GM23338 (cell line): ENCODE data around the gene SPZ1. TPM values are rescaled to one million over a fixed set of nuclear protein-coding genes. Genes with fewer than 3 reads are reported as not detected.

Experiments
- ATAC-seq: fragments of 200-7000 bp; cut with Tn5 transposase; 3 replicates; pipeline ENCODE4 v1.9.1; 2020
- DNase-seq: peaks from one replicate; pipeline ENCODE4 v3.0.0-alpha.2; 2015; ENCODE audit warnings: low spot score
- H2AFZ ChIP-seq: fragments of 200-600 bp; sonication (generic); 2 replicates; pipeline ENCODE4 v1.8.0; 2016; ENCODE audit warnings: antibody characterized with exemption, mild to moderate bottlenecking, moderate library complexity
- H3F3A ChIP-seq: fragments of 200-600 bp; sonication (generic); replicated peaks from 2 replicates; pipeline ENCODE4 v1.8.0; 2017; ENCODE audit warnings: antibody characterized with exemption, mixed run types, low read depth
- H3K27ac ChIP-seq: fragments of 200-600 bp; sonication (generic); 2 replicates; pipeline ENCODE4 v1.6.1; 2016; ENCODE audit warnings: low read depth
- H3K27me3 ChIP-seq: fragments of 200-600 bp; sonication (generic); 2 replicates; pipeline ENCODE4 v1.8.0; 2016; ENCODE audit warnings: mild to moderate bottlenecking, mixed run types, moderate library complexity; ENCODE audit not compliant: insufficient read depth
- H3K36me3 ChIP-seq: fragments of 200-600 bp; sonication (generic); 2 replicates; pipeline ENCODE4 v1.8.0; 2016; ENCODE audit warnings: mild to moderate bottlenecking; ENCODE audit not compliant: insufficient read depth
- H3K4me1 ChIP-seq: fragments of 200-600 bp; sonication (generic); 2 replicates; pipeline ENCODE4 v1.8.0; 2016; ENCODE audit warnings: mild to moderate bottlenecking, moderate library complexity; ENCODE audit not compliant: insufficient read depth
- H3K4me2 ChIP-seq: fragments of 200-600 bp; sonication (generic); 2 replicates; pipeline ENCODE4 v1.7.1; 2017; ENCODE audit warnings: mixed run types
- H3K4me3 ChIP-seq: fragments of 200-600 bp; sonication (generic); 2 replicates; pipeline ENCODE4 v1.6.1; 2016; ENCODE audit warnings: mixed run types
- H3K79me2 ChIP-seq: fragments of 200-600 bp; sonication (generic); replicated peaks from 2 replicates; pipeline ENCODE4 v1.8.0; 2017; ENCODE audit warnings: mild to moderate bottlenecking; ENCODE audit not compliant: insufficient read depth
- H3K9me2 ChIP-seq: fragments of 200-600 bp; sonication (generic); 2 replicates; pipeline ENCODE4 v1.8.0; 2017; ENCODE audit not compliant: insufficient read depth
- H4K20me1 ChIP-seq: fragments of 200-600 bp; sonication (generic); replicated peaks from 2 replicates; pipeline ENCODE4 v1.8.0; 2017; ENCODE audit warnings: mild to moderate bottlenecking; ENCODE audit not compliant: insufficient read depth
- H3K27ac Mint-ChIP-seq: 2 replicates; pipeline ENCODE4 v1.8.0; 2020; ENCODE audit warnings: inconsistent platforms, mild to moderate bottlenecking, moderate library complexity, mixed read lengths
- H3K27me3 Mint-ChIP-seq: 3 replicates; pipeline ENCODE4 v1.8.0; 2022; ENCODE audit warnings: low read depth, mild to moderate bottlenecking, moderate library complexity, mixed read lengths, inconsistent platforms; ENCODE audit not compliant: insufficient read depth, poor library complexity
- H3K36me3 Mint-ChIP-seq: 3 replicates; pipeline ENCODE4 v1.8.0; 2021; ENCODE audit warnings: low read depth, mild to moderate bottlenecking, inconsistent platforms, moderate library complexity, mixed read lengths
- H3K4me1 Mint-ChIP-seq: 3 replicates; pipeline ENCODE4 v1.8.0; 2020; ENCODE audit warnings: mild to moderate bottlenecking, inconsistent platforms, mixed read lengths
- H3K4me3 Mint-ChIP-seq: 3 replicates; pipeline ENCODE4 v1.8.0; 2021; ENCODE audit warnings: moderate library complexity, mild to moderate bottlenecking, inconsistent platforms, mixed read lengths
- H3K9me3 Mint-ChIP-seq: 3 replicates; pipeline ENCODE4 v1.8.0; 2020; ENCODE audit warnings: moderate library complexity, mild to moderate bottlenecking, inconsistent platforms, mixed read lengths
- CREB1 ChIP-seq: fragments of 250-450 bp; sonication (Bioruptor Pico); IDR thresholded peaks from 2 replicates; pipeline ENCODE4 v1.5.0; 2020; ENCODE audit warnings: low read depth, mild to moderate bottlenecking, moderate library complexity
- EZH2 ChIP-seq: fragments of 200-600 bp; sonication (generic); IDR thresholded peaks from one replicate; pipeline ENCODE4 v1.8.0; 2017; ENCODE audit warnings: antibody characterized with exemption, mild to moderate bottlenecking, low read depth; ENCODE audit not compliant: unreplicated experiment
- EZH2phosphoT487 ChIP-seq: fragments of 200-600 bp; sonication (generic); IDR thresholded peaks from one replicate; pipeline ENCODE4 v1.8.1; 2018; ENCODE audit warnings: antibody characterized with exemption; ENCODE audit not compliant: unreplicated experiment
- NANOG ChIP-seq: IDR thresholded peaks from 2 replicates; pipeline ENCODE4 v1.6.1; 2016; ENCODE audit warnings: antibody characterized with exemption, borderline replicate concordance
- POLR2AphosphoS5 ChIP-seq: IDR thresholded peaks from 2 replicates; pipeline ENCODE4 v1.6.1; 2016; ENCODE audit warnings: antibody characterized with exemption, low read depth
- STAT1 ChIP-seq: IDR thresholded peaks from one replicate; pipeline ENCODE4 v1.6.1; 2016; ENCODE audit warnings: antibody characterized with exemption; ENCODE audit not compliant: unreplicated experiment
- ZNF114 ChIP-seq: fragments of 250-450 bp; sonication (Bioruptor Pico); IDR thresholded peaks from 2 replicates; pipeline ENCODE4 v1.5.0; 2020; ENCODE audit warnings: mild to moderate bottlenecking, moderate library complexity
- ZNF331 ChIP-seq: fragments of 250-450 bp; sonication (Bioruptor Pico); IDR thresholded peaks from 2 replicates; pipeline ENCODE4 v1.5.0; 2020; ENCODE audit warnings: low read depth, mild to moderate bottlenecking, moderate library complexity
- polyA plus RNA-seq: library from polyadenylated mRNA; unstranded; fragments of >200 nt; fragmentation: Nextera tagmentation; extraction: Ambion mirVana; gene quantifications from 2 replicates; pipeline ENCODE4 v1.2.1, GENCODE V29; 2016
- total RNA-seq: library from RNA; depleted of rRNA; stranded (reverse); fragments of >200 nt; shearing (Covaris generic); gene quantifications from 2 replicates; pipeline ENCODE4 v1.2.3, GENCODE V29; 2014
- TF ChIP-seq, protein P1 (sequence below), 2 experiments: fragments of 200-600 bp in 1 of 2; sonication (generic) in 1 of 2; conservative IDR thresholded peaks; 2 replicates each; pipeline versions ENCODE4 v1.5.1 to v1.6.1; 2016 to 2017; ENCODE audit warnings: antibody characterized with exemption in 2 of 2, low read depth in 2 of 2, mild to moderate bottlenecking in 2 of 2, moderate library complexity in 1 of 2
- TF ChIP-seq, protein P2 (sequence below): fragments of 250-450 bp; sonication (Bioruptor Pico); IDR thresholded peaks from 2 replicates; pipeline ENCODE4 v1.5.0; 2020; ENCODE audit warnings: mild to moderate bottlenecking, moderate library complexity
- TF ChIP-seq, protein P3 (sequence below): IDR thresholded peaks from one replicate; pipeline ENCODE4 v1.6.1; 2018; ENCODE audit warnings: antibody characterized with exemption; ENCODE audit not compliant: unreplicated experiment

Gene SPZ1
- total and polyA plus RNA-seq, 2 experiments from 2014 or later: not detected

DNA sequence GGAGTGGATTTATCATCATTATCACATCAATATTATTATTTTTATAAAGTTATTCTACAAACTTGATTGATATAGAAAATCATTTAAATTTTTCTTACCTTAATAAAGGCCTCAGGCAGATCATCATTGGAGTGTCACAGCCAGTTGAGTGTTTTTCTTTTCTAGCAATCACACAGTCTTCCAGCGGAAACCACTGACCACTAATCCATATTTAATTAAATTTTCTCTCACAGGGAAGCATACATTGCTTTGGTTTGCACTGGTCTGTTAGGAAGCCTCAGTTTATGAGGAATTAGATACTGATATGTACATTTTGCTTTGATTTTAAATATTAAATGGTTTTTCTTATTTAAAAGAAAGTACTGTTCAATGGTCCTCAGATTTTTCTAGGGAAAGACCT is 6.7 kb downstream of the SPZ1 start (continued):
- TF ChIP-seq, protein P1, sequence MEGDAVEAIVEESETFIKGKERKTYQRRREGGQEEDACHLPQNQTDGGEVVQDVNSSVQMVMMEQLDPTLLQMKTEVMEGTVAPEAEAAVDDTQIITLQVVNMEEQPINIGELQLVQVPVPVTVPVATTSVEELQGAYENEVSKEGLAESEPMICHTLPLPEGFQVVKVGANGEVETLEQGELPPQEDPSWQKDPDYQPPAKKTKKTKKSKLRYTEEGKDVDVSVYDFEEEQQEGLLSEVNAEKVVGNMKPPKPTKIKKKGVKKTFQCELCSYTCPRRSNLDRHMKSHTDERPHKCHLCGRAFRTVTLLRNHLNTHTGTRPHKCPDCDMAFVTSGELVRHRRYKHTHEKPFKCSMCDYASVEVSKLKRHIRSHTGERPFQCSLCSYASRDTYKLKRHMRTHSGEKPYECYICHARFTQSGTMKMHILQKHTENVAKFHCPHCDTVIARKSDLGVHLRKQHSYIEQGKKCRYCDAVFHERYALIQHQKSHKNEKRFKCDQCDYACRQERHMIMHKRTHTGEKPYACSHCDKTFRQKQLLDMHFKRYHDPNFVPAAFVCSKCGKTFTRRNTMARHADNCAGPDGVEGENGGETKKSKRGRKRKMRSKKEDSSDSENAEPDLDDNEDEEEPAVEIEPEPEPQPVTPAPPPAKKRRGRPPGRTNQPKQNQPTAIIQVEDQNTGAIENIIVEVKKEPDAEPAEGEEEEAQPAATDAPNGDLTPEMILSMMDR (conservative IDR thresholded peaks at IDR 0.05; ENCODE audit: low read depth in 2 of 2): no peak
- TF ChIP-seq NANOG: no peak
- no peak for TF ChIP-seq CREB1 (CRISPR knock-in tag)

DNA sequence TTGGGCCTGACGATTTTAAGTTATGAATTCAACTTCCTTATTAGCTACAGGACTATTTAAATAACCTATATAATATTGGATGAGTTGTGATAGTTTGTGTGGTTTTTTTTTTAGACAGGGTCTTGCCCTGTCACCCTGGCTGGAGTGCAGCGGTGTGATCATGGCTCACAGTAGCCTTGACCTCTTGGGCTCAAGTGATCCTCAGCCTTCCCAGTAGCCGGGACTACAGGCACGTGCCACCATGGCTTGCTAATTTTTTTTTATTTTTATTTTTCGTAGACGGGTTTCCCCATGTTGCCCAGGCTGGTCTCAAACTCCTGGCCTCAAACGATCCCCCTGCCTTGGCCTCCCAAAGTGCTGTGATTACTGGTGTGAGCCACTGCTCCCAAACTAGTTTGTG is 17.6 kb downstream of the SPZ1 start:
- Histone ChIP-seq H3K4me2 (no peak overlapping the region), H4K20me1 (no peaks in the 10 kb centered on the region), H3K27ac (no peak overlapping the region), H3K4me1 (no peaks in the 10 kb centered on the region), H3K36me3 (no peaks in the 10 kb centered on the region), H3K9me2 (no peaks in the 10 kb centered on the region), H3K79me2 (no peaks in the 10 kb centered on the region), H2AFZ (no peak overlapping the region), H3F3A (no peaks in the 10 kb centered on the region), H3K4me3 (no peak overlapping the region), H3K27me3 (no peaks in the 10 kb centered on the region)
- no peak for ATAC-seq
- TF ChIP-seq, protein P1 (conservative IDR thresholded peaks at IDR 0.05; ENCODE audit: low read depth in 2 of 2): no peak
- no peak for TF ChIP-seq ZNF114 (CRISPR knock-in tag)
- no peak for TF ChIP-seq POLR2AphosphoS5
- TF ChIP-seq, protein P2, sequence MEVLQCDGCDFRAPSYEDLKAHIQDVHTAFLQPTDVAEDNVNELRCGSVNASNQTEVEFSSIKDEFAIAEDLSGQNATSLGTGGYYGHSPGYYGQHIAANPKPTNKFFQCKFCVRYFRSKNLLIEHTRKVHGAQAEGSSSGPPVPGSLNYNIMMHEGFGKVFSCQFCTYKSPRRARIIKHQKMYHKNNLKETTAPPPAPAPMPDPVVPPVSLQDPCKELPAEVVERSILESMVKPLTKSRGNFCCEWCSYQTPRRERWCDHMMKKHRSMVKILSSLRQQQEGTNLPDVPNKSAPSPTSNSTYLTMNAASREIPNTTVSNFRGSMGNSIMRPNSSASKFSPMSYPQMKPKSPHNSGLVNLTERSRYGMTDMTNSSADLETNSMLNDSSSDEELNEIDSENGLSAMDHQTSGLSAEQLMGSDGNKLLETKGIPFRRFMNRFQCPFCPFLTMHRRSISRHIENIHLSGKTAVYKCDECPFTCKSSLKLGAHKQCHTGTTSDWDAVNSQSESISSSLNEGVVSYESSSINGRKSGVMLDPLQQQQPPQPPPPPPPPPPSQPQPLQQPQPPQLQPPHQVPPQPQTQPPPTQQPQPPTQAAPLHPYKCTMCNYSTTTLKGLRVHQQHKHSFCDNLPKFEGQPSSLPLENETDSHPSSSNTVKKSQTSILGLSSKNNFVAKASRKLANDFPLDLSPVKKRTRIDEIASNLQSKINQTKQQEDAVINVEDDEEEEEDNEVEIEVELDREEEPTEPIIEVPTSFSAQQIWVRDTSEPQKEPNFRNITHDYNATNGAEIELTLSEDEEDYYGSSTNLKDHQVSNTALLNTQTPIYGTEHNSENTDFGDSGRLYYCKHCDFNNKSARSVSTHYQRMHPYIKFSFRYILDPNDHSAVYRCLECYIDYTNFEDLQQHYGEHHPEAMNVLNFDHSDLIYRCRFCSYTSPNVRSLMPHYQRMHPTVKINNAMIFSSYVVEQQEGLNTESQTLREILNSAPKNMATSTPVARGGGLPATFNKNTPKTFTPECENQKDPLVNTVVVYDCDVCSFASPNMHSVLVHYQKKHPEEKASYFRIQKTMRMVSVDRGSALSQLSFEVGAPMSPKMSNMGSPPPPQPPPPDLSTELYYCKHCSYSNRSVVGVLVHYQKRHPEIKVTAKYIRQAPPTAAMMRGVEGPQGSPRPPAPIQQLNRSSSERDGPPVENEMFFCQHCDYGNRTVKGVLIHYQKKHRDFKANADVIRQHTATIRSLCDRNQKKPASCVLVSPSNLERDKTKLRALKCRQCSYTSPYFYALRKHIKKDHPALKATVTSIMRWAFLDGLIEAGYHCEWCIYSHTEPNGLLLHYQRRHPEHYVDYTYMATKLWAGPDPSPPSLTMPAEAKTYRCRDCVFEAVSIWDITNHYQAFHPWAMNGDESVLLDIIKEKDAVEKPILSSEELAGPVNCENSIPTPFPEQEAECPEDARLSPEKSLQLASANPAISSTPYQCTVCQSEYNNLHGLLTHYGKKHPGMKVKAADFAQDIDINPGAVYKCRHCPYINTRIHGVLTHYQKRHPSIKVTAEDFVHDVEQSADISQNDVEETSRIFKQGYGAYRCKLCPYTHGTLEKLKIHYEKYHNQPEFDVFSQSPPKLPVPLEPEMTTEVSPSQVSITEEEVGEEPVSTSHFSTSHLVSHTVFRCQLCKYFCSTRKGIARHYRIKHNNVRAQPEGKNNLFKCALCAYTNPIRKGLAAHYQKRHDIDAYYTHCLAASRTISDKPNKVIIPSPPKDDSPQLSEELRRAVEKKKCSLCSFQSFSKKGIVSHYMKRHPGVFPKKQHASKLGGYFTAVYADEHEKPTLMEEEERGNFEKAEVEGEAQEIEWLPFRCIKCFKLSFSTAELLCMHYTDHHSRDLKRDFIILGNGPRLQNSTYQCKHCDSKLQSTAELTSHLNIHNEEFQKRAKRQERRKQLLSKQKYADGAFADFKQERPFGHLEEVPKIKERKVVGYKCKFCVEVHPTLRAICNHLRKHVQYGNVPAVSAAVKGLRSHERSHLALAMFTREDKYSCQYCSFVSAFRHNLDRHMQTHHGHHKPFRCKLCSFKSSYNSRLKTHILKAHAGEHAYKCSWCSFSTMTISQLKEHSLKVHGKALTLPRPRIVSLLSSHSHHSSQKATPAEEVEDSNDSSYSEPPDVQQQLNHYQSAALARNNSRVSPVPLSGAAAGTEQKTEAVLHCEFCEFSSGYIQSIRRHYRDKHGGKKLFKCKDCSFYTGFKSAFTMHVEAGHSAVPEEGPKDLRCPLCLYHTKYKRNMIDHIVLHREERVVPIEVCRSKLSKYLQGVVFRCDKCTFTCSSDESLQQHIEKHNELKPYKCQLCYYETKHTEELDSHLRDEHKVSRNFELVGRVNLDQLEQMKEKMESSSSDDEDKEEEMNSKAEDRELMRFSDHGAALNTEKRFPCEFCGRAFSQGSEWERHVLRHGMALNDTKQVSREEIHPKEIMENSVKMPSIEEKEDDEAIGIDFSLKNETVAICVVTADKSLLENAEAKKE (CRISPR knock-in tag): no peak
- no peak for TF ChIP-seq STAT1
- TF ChIP-seq CREB1 (CRISPR knock-in tag): no peak
- TF ChIP-seq NANOG: no peak
- TF ChIP-seq EZH2: no peak
- TF ChIP-seq, protein P3, sequence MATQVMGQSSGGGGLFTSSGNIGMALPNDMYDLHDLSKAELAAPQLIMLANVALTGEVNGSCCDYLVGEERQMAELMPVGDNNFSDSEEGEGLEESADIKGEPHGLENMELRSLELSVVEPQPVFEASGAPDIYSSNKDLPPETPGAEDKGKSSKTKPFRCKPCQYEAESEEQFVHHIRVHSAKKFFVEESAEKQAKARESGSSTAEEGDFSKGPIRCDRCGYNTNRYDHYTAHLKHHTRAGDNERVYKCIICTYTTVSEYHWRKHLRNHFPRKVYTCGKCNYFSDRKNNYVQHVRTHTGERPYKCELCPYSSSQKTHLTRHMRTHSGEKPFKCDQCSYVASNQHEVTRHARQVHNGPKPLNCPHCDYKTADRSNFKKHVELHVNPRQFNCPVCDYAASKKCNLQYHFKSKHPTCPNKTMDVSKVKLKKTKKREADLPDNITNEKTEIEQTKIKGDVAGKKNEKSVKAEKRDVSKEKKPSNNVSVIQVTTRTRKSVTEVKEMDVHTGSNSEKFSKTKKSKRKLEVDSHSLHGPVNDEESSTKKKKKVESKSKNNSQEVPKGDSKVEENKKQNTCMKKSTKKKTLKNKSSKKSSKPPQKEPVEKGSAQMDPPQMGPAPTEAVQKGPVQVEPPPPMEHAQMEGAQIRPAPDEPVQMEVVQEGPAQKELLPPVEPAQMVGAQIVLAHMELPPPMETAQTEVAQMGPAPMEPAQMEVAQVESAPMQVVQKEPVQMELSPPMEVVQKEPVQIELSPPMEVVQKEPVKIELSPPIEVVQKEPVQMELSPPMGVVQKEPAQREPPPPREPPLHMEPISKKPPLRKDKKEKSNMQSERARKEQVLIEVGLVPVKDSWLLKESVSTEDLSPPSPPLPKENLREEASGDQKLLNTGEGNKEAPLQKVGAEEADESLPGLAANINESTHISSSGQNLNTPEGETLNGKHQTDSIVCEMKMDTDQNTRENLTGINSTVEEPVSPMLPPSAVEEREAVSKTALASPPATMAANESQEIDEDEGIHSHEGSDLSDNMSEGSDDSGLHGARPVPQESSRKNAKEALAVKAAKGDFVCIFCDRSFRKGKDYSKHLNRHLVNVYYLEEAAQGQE: no peak
- TF ChIP-seq EZH2phosphoT487: no peak
- no peak for TF ChIP-seq ZNF331 (CRISPR knock-in tag)
- no peak overlapping the region for H3K4me3 Mint-ChIP-seq
- no peak for DNase-seq
- H3K27ac Mint-ChIP-seq: no peak overlapping the region
- no peaks in the 10 kb centered on the region for H3K9me3 Mint-ChIP-seq
- H3K27me3 Mint-ChIP-seq: no peaks in the 10 kb centered on the region
- no peaks in the 10 kb centered on the region for H3K4me1 Mint-ChIP-seq
- H3K36me3 Mint-ChIP-seq: no peaks in the 10 kb centered on the region
